HAP-1 (cell line): ENCODE results near the gene NAALADL2.

Experiments
- DNase-seq, 2 experiments: peaks; one replicate each; pipeline ENCODE4 v3.0.0-alpha.2; 2016 to 2020; ENCODE audit warnings: low spot score in 2 of 2
- H3K27me3 ChIP-seq: fragments of 250-450 bp; sonication (Bioruptor Pico); 2 replicates; pipeline ENCODE4 v1.5.1; 2020; ENCODE audit warnings: low read depth, mild to moderate bottlenecking, moderate library complexity
- H3K36me3 ChIP-seq: fragments of 250-450 bp; sonication (Bioruptor Pico); replicated peaks from 2 replicates; pipeline ENCODE4 v1.5.1; 2020; ENCODE audit warnings: mild to moderate bottlenecking
- H3K4me1 ChIP-seq: fragments of 250-450 bp; sonication (Bioruptor Pico); 2 replicates; pipeline ENCODE4 v1.5.1; 2020; ENCODE audit warnings: mild to moderate bottlenecking
- H3K4me3 ChIP-seq: fragments of 250-450 bp; sonication (Bioruptor Pico); 2 replicates; pipeline ENCODE4 v1.5.1; 2020; ENCODE audit warnings: mild to moderate bottlenecking, moderate library complexity
- H3K9me3 ChIP-seq: fragments of 250-450 bp; sonication (Bioruptor Pico); 2 replicates; pipeline ENCODE4 v1.5.1; 2020; ENCODE audit warnings: mild to moderate bottlenecking, moderate library complexity
- in situ Hi-C: fragments of 300-500 bp; cut with MboI; formaldehyde crosslinking; loops from 3 replicates; pipeline ENCODE4 v1.14.3; 2020; ENCODE audit warnings: low sequenced_read_pairs, inconsistent platforms, mixed read lengths

NAALADL2 gene

DNA sequence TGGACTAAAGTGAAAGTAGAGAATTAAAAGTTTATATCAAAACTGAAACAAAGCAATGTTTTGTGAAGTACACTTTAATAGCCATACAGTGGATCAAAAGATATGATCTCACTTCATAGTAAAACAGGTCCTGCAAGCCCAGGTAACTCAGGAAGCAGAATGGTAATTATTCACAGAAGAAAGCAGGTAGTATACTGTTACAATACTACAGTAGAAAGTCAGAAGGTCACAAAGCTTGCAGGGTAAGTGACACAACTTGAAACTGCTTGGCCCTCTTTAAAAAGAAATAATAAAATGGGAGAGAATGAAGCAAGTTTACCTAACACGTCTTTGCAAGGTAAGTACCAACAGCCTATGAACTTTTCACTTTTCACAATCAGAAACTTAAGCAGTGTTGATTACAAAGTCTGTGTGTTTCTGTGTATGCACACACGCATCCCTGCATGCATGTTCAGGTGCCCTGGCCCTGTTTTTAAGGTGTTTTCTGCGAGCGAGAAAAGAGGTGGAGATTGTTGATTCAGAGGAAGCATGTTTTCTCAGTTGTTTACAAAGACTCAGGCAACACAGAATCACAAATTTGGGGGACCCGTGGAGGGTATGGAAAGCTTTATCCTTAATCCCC lies at the start of gene NAALADL2:
NAALADL2 (plus strand) TSS at position 221 of the 622 bp plus-strand sequence.
- Histone ChIP-seq H3K9me3 (no peaks in the 10 kb centered on the region), H3K4me3 (no peak within 1 kb of the TSS), H3K27me3 (no peaks in the 10 kb centered on the region), H3K36me3 (no peaks in the 10 kb centered on the region), H3K4me1 (peaks cover 3% of the 10 kb centered on the region; the same call in 1 of the 2 replicates)
- in situ Hi-C loops = no loop called here
- no peak for DNase-seq

DNA sequence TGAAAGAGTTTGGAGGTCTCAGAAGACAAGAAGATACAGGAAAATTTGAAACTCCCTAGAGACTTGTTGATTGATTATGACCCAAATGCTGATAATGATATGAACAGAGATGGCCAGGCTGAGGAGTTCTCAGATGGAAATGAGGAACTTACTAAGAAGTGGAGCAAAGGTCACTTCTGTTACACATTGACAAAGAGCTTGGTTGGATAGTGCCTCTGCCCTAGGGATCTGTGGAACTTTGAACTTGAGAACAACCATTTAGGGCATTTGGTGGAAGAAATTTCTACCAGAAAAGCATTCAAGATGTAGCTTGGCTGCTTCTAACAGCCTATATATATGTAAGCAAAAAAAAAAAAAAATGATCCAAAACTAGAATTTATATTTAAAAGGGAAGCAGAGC lies 48.9 kb upstream of the NAALADL2 start:
- no peak for DNase-seq
- Histone ChIP-seq H3K36me3 (no peaks in the 10 kb centered on the region), H3K27me3 (no peaks in the 10 kb centered on the region), H3K9me3 (no peaks in the 10 kb centered on the region), H3K4me3 (no peak overlapping the region), H3K4me1 (no peaks in the 10 kb centered on the region)
- in situ Hi-C loops = no loop called here

DNA sequence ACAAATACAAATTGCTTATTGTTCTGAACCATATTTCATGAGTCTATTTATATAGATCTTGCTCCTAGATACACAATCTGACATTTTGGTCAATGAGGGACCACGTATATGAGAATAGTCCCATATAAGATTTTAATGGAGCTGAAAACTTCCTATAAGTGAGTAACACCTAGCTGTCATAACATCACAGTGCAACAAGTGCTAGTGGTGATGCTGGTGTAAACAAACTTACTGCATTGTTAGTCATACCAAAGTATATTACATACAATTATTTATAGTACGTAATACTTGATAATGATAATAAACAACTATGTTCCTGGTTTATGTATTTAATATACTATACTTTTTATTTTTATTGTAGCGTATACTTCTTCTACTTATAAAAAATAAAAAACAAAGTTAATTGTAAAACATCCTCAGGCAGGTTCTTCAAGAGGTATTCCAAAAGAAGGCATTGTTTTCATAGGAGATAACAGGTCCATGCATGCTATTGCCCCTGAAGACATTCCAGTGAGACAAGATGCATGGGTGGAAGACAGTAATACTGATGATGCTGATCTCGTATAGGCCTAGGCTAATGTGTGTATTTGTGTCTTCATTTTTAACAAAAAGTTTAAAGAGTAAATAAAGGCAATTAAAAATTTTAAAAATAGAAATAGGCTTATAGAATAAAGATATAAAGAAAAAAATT lies 46.8 kb upstream of the NAALADL2 start:
- H3K9me3 ChIP-seq = no peaks in the 10 kb centered on the region
- in situ Hi-C loops = no loop called here
- H3K4me3 ChIP-seq = no peak overlapping the region
- no peak for DNase-seq
- H3K27me3 ChIP-seq = no peaks in the 10 kb centered on the region
- no peaks in the 10 kb centered on the region for H3K36me3 ChIP-seq
- H3K4me1 ChIP-seq = no peaks in the 10 kb centered on the region

- Histone ChIP-seq H3K4me1 (no peaks in the 10 kb centered on the region), H3K36me3 (no peaks in the 10 kb centered on the region), H3K4me3 (no peak overlapping the region), H3K27me3 (no peaks in the 10 kb centered on the region), H3K9me3 (no peaks in the 10 kb centered on the region)
- in situ Hi-C loops = no loop called here
- DNase-seq = no peak
These were observed 43.4 kb upstream of the NAALADL2 start for GRCh38 chr3:174815750-174816149.

- Histone ChIP-seq H3K4me1 (no peaks in the 10 kb centered on the region), H3K27me3 (no peaks in the 10 kb centered on the region), H3K4me3 (no peak overlapping the region), H3K9me3 (no peaks in the 10 kb centered on the region), H3K36me3 (no peaks in the 10 kb centered on the region)
- DNase-seq = no peak
- in situ Hi-C loops = no loop called here
These were observed 38.2 kb upstream of the NAALADL2 start for GRCh38 chr3:174820885-174821284.

- Histone ChIP-seq H3K27me3 (no peaks in the 10 kb centered on the region), H3K9me3 (no peaks in the 10 kb centered on the region), H3K36me3 (no peaks in the 10 kb centered on the region), H3K4me3 (no peak overlapping the region), H3K4me1 (no peaks in the 10 kb centered on the region)
- in situ Hi-C loops = no loop called here
- no peak for DNase-seq
These were observed 37.7 kb upstream of the NAALADL2 start for GRCh38 chr3:174821477-174821876.

DNA sequence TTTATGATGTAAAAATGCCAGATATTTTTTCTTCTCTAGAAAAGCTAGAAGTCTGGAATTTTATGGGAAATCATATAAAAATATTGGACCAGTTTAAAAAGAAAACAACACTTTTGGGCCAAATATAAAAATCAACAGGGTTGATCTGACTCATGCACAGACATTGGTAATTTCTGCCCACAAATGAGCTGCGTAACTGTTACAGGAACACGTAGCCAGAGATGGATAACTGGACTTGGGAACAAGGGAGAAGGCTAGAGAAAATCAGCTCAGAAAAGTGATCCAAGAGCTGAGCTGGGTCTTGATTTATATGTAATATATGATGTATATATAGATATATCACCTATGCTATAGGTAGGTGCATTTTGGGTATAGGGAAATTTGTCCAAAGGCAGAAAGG lies 36.8 kb upstream of the NAALADL2 start:
- DNase-seq = no peak
- Histone ChIP-seq H3K4me1 (no peaks in the 10 kb centered on the region), H3K9me3 (no peaks in the 10 kb centered on the region), H3K36me3 (no peaks in the 10 kb centered on the region), H3K27me3 (no peaks in the 10 kb centered on the region), H3K4me3 (no peak overlapping the region)
- in situ Hi-C loops = no loop called here

GRCh38 chr3:174826069-174826468 lies 33.1 kb upstream of the NAALADL2 start:
- Histone ChIP-seq H3K9me3 (no peaks in the 10 kb centered on the region), H3K36me3 (no peaks in the 10 kb centered on the region), H3K27me3 (no peaks in the 10 kb centered on the region), H3K4me1 (no peaks in the 10 kb centered on the region), H3K4me3 (no peak overlapping the region)
- DNase-seq = no peak
- in situ Hi-C loops = no loop called here

DNA sequence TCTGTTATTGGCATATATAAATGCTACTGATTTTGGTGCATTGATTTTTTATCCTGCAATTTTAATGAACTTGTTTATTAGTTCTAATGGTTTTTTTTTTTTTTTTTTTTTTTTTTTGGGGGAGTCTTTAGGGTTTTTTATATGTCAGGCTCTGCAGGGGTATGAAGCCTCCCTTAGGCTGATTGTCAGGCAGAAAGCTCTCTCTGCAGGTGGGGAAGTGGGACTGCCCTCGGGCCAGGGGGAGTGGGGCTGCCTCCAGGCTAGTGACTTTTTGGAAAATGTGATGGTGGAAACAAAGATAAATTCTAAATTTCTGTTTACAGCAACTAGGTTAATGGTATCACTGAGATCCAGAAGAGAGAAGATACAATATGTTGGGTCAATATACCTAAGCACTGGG lies 14.4 kb upstream of the NAALADL2 start:
- Histone ChIP-seq H3K27me3 (no peaks in the 10 kb centered on the region), H3K9me3 (no peaks in the 10 kb centered on the region), H3K36me3 (no peaks in the 10 kb centered on the region), H3K4me1 (no peaks in the 10 kb centered on the region), H3K4me3 (no peak overlapping the region)
- in situ Hi-C loops = no loop called here
- DNase-seq = no peak

DNA sequence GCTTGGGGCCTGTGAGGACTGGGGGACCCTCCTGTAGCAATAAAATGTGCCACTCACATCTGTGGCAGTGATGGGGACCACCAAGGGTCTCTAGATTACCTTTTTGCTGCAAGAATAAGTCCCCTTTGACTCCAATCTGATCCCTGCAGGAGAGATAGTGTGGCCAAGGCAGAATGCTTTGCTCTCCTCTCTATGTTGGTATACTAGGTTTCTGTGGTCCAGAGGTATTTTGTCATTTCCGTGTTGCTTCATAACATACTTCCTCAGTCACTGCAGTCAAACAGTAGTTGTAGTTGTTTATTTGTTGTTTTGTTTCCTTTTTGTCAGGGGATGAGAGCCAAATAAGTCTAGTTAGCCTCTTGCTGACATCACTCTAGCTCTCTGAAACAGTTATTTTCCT lies 13.1 kb upstream of the NAALADL2 start:
- in situ Hi-C loops = no loop called here
- Histone ChIP-seq H3K36me3 (no peaks in the 10 kb centered on the region), H3K4me1 (no peaks in the 10 kb centered on the region), H3K9me3 (no peaks in the 10 kb centered on the region), H3K4me3 (no peak overlapping the region), H3K27me3 (no peaks in the 10 kb centered on the region)
- DNase-seq = no peak

GRCh38 chr3:174854987-174855386 lies 4.1 kb upstream of the NAALADL2 start:
- no peak overlapping the region for H3K4me3 ChIP-seq
- no peaks in the 10 kb centered on the region for H3K27me3 ChIP-seq
- in situ Hi-C loops = no loop called here
- peaks cover 3% of the 10 kb centered on the region; the same call in 1 of the 2 replicates for H3K4me1 ChIP-seq
- H3K36me3 ChIP-seq = no peaks in the 10 kb centered on the region
- no peaks in the 10 kb centered on the region for H3K9me3 ChIP-seq
- DNase-seq = no peak

DNA sequence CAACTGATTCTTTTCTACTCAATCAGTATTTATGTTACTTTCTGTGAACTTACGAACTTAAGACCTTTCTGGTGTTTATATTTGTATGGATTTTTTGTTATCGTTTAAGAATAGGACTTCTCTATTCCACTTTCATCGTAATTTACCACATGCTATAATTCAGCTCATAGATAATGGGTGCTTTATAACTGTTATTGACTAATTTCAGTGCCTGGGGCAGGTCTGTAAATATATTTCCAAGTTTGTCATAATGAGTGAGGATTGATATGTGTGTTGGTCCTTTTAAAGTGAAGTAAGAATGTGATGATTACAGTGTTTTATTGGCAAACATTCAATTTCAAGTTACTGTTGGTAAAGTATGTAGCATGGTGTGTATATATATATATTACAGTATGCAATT lies 1.8 kb upstream of the NAALADL2 start:
- Histone ChIP-seq H3K27me3 (no peaks in the 10 kb centered on the region), H3K9me3 (no peaks in the 10 kb centered on the region), H3K4me1 (peaks cover 3% of the 10 kb centered on the region; the same call in 1 of the 2 replicates), H3K36me3 (no peaks in the 10 kb centered on the region), H3K4me3 (no peak overlapping the region)
- in situ Hi-C loops = no loop called here
- no peak for DNase-seq

DNA sequence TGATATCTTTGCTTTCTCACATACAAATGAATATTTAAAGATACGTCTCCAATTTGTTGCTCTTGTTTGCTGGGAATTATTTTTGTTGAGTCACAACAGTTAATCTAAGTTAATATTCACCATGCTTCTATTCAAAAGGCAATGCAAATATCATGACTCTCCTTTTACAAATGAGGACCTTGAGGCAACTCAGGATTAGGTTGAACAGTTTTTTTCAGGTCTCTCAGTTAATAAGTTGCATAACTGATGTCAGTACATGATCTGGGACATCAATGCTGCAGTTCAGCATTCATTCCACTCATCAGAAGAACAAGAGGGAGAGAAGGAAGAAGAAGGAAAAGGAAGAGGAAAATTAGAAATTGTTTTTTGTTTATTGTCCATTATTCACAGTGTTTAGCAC lies 781 bp upstream of the NAALADL2 start:
- Histone ChIP-seq H3K4me1 (peaks cover 3% of the 10 kb centered on the region; the same call in 1 of the 2 replicates), H3K4me3 (no peak overlapping the region), H3K27me3 (no peaks in the 10 kb centered on the region), H3K9me3 (no peaks in the 10 kb centered on the region), H3K36me3 (no peaks in the 10 kb centered on the region)
- DNase-seq = no peak
- in situ Hi-C loops = no loop called here

DNA sequence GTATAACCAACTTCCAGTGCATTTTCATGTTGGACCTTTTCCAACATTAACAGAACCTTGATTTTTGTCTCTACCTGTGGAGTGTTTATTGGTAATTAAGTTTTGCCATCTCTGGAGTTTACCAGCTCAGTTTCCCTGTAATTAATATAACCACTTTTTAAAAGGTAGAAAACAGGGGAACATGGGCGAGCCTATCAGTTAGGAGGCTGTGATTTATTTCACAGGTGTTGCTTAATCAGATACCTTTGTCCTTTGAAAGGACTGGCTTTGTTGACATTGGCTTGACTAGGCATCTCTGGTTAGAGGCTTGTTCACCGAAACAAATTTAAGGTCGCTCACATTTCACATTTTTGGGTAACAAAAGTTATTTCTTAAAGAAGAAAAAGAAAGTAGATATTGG lies 622 bp downstream of the NAALADL2 start:
- H3K4me1 ChIP-seq = peaks cover 5% of the 10 kb centered on the region
- in situ Hi-C loops = no loop called here
- H3K27me3 ChIP-seq = no peaks in the 10 kb centered on the region
- DNase-seq = no peak
- no peaks in the 10 kb centered on the region for H3K9me3 ChIP-seq
- no peaks in the 10 kb centered on the region for H3K36me3 ChIP-seq
- no peak overlapping the region for H3K4me3 ChIP-seq
